Measurements from ENCODE around the gene PRAMEF33.
"Not testable (repeated sequence)": the region's sequence is repeated elsewhere in the genome, so short reads cannot be mapped to it uniquely, and the experiment has no call there.

PRAMEF33 gene

GRCh38 chr1:13303239-13303638 is at the start of gene PRAMEF33:
Gene PRAMEF33 (plus strand): TSS chr1:13303539. CDS start chr1:13305955, 2,416 bp downstream.
- not testable (repeated sequence) for DNase-seq

GRCh38 chr1:13253898-13254297 is 49.4 kb upstream of the PRAMEF33 start, which contains the start of gene PRAMEF5:
Gene PRAMEF5 (plus strand): TSS chr1:13254198. CDS start chr1:13259269, 5,071 bp downstream.
- DNase-seq, result not testable (repeated sequence)

- not testable (repeated sequence) for DNase-seq
Observed at GRCh38 chr1:13265124-13265523, 38.2 kb upstream of the PRAMEF33 start.

GRCh38 chr1:13277016-13277415 is 26.3 kb upstream of the PRAMEF33 start:
- not testable (repeated sequence) for DNase-seq

GRCh38 chr1:13279617-13280016 is 23.7 kb upstream of the PRAMEF33 start:
- not testable (repeated sequence) for DNase-seq

GRCh38 chr1:13285037-13285436 is 18.3 kb upstream of the PRAMEF33 start, which contains the start of gene PRAMEF8:
Gene PRAMEF8 (minus strand): TSS chr1:13285137. CDS start chr1:13284091, 1,046 bp downstream.
- DNase-seq, result not testable (repeated sequence)

- DNase-seq, result not testable (repeated sequence)
Observed at GRCh38 chr1:13289030-13289429, 14.3 kb upstream of the PRAMEF33 start.

GRCh38 chr1:13297216-13297931 is 6.0 kb upstream of the PRAMEF33 start:
- DNase-seq, result not testable (repeated sequence)

- not testable (repeated sequence) for DNase-seq
Observed at GRCh38 chr1:13298699-13299098, 4.6 kb upstream of the PRAMEF33 start.

- DNase-seq, result not testable (repeated sequence)
Observed at GRCh38 chr1:13302197-13302596, 1.1 kb upstream of the PRAMEF33 start.

- not testable (repeated sequence) for DNase-seq
Observed at GRCh38 chr1:13315281-13315680, 11.9 kb downstream of the PRAMEF33 start, which contains the start of gene PRAMEF15. Gene PRAMEF15 (plus strand): TSS chr1:13315581. CDS start chr1:13318408, 2,827 bp downstream.

GRCh38 chr1:13342496-13342895 is 39.2 kb downstream of the PRAMEF33 start:
- not testable (repeated sequence) for DNase-seq

- not testable (repeated sequence) for DNase-seq
Observed at GRCh38 chr1:13347034-13347433, 43.7 kb downstream of the PRAMEF33 start, which contains the start of gene PRAMEF14. Gene PRAMEF14 (minus strand): TSS chr1:13347134. CDS start chr1:13345314, 1,820 bp downstream.

- DNase-seq, result not testable (repeated sequence)
Observed at GRCh38 chr1:13353476-13353875, 50.1 kb downstream of the PRAMEF33 start.

- not testable (repeated sequence) for DNase-seq
Observed at GRCh38 chr1:13354475-13354874, 51.1 kb downstream of the PRAMEF33 start.

- peak; percentile 31 for DNase-seq
Observed at GRCh38 chr1:13356774-13357173, 53.4 kb downstream of the PRAMEF33 start.
